Frontal cortex (tissue), 4 donors: ENCODE measurements around the gene ABR. TPM values are rescaled to one million over a fixed set of nuclear protein-coding genes. Genes with fewer than 3 reads are reported as not detected.

Source experiments
- DNase-seq, 2 donors: peaks; one replicate each; pipeline ENCODE4 v3.0.0; 2012; ENCODE audit warnings: low spot score in 2 of 2
- FAIRE-seq: peaks from 2 replicates; lab custom pipeline; 2012; peaks lifted over from hg19 to GRCh38; lab: Jason Lieb, UNC
- total RNA-seq: library from RNA; depleted of rRNA; stranded (reverse); fragments of >200 nt; gene quantifications from one replicate; pipeline ENCODE4 v1.2.3, GENCODE V29; 2014
- donor health status: control.
- donor health status: control.
- donor health status: control.

ABR gene
- 123 TPM for total RNA-seq

DNA sequence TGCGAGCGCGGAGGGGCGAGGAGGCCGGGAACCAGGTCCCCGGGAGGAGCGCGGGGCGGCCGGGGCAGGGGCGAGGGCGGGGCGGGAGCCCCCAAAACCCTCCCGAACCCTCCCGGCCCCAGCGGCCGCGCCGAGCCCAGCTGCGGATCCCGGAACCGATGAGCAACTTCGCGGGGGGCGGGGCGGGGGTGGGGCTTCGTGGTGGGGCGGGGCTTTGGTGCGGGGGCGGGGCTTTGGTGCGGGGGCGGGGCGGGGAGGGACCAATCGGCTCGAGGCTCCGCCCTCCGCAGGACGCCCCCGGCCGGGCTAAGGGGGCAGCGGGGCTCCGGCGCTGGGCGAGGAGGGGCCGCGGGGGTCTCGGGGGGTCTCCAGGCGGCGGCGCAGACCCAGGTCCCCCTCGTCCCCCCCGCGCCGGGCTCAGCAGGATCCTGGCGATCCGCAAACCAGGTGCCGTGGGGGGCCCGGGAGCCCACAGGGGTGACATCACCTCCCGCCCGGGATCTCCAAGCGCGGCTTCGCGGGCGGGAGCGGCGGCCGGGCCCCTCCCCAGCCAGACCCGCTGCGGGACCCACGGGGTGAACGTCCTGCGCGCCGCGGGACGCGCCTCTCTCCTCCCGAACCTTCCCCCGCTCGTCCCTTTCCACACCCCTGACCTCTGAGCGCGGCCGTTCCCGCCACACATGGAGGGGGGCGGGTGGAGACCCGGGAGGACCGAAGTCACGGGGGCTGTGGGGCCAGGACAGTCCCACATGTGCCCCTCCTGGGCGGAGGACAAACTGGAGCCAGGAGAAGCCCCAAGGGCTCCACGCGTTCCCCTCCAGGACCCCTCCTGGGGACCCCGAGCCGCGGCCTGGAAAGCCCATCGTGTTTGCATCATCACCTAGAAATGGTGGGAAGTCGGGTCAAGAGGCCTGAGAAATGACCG lies at the start of gene ABR:
TSS of gene ABR (minus strand) at position 164 of the 925 bp plus-strand sequence. CDS start 254 bp downstream, outside the sequence.
- FAIRE-seq (no peak), DNase-seq (peak; percentile 75 to 84)

DNA sequence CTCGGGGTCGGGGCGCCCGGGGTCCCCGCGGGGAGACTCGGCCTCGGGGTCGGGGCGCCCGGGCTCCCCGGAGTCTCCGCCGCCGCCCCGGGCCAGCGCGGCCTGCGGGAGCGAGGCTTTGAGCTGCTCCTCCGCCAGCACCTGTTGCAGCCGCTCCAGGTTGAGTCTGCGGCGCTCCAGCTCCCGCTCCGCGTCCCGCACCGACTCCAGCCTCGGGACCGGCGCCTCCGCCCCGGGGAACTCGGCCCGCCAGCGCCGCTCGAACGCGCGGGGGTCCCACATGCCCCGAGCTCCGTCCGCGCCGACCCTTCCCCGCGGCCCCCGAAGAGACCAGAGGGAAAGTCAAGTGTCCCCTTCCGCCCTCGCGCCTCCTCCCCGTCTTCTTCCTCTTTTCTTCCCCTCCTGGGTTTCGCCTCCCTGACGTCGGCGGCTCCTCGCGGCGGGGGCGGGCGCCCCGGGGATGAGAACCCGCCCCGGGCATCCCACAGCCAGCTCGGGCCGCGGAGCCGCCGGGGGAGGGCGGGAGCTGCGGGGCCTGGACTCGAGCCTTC lies 49.6 kb upstream of the ABR start:
- DNase-seq (peak; percentile 74 to 84), FAIRE-seq (no peak)

DNA sequence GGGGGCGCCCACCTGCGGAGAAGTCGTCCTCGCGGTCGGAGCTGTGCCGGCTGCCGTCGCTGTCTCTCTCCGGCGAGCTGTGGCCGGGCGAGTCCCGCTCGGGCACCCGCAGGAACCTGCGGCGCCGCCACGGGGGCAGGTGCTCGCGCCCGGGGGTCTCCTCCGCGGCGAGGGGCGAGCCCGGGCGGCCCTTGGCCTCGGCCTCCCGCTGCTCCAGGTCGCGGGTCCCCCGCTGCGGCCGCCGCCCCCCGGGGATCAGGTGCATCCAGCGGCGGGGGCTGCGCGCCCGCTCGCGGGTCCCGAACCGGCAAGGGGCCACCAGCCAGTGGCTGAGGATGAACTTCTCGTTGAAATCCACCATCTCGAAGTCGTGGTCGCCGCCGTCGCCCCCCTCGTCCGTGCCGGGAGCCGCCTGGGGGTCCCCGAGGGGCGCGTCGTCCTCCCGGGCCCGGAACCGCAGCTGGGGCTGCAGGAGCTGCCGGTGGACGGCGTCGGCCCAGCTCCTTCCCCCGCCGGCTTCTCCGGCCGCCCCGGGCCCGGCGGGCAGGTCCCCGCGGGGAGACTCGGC lies 49.1 kb upstream of the ABR start:
- DNase-seq (no peak), FAIRE-seq (no peak)

DNA sequence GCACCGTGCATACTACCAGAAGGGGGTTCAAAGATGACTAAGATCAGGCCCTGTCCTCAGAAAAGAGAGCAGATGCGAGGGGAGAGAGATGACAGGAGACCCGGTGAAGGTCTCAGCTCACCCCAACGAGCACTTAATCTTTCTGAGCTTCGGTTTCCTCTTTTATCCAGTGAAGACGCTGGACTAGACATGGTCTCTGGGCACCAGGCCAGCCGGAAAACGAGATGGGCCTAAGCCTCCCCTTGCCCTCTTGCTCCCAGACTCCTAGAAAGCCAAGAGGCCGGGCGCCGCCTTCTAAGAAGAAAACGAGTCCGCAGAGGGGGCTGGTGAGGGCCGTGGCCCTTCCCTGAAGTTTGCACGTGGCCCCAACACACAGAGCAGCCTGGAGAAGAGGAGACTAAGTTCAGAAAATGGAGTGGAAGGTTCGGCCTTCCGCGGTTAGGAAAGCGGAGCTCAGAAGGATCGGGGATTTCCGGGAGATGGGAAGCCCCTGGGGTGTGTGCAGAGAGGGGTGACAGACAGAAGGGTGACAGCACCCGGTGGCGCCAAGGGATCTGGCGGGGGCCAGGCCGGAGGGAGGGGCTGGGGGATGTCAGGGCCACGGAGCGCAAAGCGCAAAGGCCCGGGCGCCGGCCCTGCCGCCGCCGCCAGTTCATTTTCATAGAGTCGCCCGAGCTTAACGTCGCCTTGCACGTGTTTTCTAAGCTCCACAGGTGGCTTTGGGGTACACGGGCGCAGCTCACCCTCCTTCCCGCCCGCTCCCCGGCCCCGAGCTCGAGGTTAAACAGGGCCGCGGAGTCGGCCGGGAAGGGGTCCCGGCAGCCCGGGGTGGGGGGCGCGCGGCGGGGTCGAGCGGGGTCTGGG lies 48.4 kb upstream of the ABR start:
- FAIRE-seq (no peak), DNase-seq (no peak)

DNA sequence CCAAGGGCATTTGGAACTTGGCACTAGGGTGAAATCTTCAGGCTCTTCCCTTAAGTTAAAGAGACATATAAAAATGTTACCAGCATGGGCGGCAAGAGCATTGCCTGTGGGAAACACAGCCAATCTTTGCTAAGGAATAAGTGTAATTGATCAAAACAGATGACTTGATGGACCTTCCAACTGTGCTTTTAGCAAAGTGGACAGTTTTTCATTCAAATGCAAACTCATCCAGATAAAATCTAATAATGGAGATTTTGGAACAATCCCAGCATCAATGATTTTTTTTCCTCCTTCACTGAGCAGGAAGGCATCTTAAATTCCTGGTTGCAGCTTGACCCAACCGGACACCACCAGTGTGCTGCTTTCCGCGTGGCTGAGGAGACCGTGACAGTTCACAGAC lies 47.6 kb upstream of the ABR start:
- no peak for DNase-seq
- no peak for FAIRE-seq

DNA sequence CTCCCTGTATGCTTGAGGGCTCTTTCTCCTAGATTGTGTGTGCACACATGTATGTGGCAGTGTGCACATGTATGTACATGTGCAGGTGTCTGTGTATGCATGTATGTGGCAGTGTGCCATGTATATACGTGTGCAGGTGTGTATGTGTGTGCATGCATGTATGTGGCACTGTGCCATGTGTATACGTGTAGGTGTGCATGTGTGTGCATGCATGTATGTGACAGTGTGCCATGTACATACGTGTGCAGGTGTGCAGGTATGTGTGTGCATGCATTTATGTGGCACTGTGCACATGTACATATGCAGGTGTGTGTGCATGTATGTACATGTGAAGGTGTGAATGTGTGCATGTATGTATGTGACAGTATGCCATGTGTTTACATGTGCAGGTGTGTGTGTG lies 46.5 kb upstream of the ABR start:
- FAIRE-seq (no peak), DNase-seq (no peak)

DNA sequence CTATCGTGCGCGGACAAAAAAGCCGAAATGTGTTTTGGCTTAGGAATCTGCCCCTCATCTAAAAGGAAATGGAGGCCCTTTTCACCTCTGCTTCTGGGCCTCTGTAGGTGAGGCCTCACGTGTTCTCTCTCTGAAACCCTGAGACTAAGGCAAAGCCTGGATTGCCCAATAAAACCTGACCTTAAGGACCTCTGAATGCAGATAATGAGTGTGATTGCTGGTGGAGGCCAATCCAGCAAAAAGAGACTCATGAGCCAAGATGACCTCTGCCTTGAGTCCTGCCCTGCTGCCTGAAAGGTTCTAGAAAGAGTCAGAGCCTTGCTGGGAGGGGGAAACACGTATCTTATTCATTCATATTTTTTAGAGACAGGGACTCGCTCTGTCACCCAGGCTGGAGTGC lies 44.5 kb upstream of the ABR start:
- FAIRE-seq, result no peak
- DNase-seq, result no peak

DNA sequence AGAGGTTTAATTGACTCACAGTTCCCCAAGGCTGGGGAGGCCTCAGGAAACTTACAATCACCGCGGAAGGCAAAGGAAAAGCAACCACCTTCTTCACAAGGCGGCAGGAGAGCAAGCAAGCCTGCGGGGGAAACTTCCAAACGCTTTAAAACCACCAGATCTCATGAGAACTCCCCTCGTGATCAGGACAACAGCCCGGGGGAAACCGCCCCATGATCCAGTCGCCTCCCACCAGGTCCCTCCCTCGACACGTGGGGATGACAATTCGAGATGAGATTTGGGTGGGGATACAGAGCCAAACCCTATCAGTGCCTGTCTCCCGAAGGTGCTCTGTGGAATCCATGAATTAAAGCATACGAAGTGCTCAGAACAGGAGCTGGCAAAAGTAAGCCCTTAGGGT lies 43.9 kb upstream of the ABR start:
- FAIRE-seq (no peak), DNase-seq (no peak)

DNA sequence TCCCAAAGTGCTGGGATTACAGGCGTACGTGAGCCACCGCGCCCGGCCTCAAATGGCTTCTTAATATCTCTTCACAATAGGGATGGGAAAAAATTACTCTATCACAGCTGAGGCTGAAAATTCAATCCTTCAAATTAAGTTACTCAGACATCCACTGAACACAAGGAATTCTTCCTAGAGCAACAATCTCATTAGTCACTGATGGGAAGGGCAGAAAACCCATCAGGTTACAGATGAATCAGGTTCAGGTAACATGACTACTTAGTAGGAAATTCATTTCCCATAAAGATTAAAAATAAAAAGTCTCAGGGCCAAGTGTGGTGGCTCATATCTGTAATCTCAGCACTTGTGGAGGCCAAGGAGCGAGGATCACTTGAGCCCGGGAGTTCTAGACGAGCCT lies 42.5 kb upstream of the ABR start:
- FAIRE-seq, result no peak
- no peak for DNase-seq

DNA sequence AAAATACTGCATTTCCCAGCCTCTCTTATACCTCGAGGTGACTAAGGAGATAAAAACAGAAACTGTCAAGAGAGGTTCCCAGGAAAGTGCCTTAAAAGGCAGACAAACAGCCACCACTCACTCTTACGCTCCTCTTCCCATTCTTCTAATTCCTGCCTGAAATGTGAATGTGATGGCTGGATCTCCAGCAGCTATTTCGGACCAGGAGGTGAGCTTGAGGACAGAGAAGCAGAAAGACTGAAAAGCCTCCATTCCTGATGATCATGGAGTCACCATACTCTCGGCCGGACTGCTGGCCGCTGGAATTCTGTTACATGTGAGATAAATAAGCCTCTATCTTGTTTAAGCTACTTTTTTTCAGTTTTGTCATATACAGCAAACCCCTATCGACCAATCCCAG lies 41.4 kb upstream of the ABR start:
- no peak for FAIRE-seq

DNA sequence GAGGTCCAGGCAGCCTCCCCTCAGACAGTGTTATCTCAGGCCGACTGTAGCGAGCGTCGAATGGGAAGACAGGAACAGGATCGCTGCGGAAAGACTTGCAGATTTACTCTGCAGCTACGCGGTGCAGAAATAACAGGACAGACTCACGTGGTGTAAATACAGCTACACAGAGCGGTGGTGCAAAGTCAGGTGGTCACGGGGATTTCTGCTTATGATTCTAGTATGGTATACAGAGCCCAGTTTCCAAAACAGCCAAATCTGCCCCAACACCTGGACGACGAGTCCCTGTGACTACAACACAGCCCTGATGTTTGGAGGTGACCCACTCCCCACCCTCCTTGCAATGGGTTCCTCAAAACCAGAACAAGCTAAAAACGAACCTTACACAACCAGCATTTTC lies 40.6 kb upstream of the ABR start:
- DNase-seq (no peak), FAIRE-seq (no peak)

More for the DNA sequence above, 41.4 kb upstream of the ABR start:
- no peak for DNase-seq

DNA sequence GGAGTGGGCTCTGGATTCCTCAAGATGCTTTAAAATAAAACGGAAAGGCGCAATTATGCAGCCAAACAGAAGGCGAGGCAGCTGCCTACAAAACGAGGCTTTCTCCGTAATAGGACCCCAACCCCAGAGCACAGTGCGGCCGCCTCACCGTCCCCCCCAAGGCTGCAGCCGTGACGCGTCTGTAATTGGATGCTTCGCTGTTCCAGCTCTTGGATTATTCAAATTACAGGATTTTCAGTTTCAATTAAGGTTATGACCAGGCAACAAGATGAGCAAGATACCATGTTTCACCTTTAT lies 37.3 kb upstream of the ABR start:
- FAIRE-seq (no peak), DNase-seq (no peak)

DNA sequence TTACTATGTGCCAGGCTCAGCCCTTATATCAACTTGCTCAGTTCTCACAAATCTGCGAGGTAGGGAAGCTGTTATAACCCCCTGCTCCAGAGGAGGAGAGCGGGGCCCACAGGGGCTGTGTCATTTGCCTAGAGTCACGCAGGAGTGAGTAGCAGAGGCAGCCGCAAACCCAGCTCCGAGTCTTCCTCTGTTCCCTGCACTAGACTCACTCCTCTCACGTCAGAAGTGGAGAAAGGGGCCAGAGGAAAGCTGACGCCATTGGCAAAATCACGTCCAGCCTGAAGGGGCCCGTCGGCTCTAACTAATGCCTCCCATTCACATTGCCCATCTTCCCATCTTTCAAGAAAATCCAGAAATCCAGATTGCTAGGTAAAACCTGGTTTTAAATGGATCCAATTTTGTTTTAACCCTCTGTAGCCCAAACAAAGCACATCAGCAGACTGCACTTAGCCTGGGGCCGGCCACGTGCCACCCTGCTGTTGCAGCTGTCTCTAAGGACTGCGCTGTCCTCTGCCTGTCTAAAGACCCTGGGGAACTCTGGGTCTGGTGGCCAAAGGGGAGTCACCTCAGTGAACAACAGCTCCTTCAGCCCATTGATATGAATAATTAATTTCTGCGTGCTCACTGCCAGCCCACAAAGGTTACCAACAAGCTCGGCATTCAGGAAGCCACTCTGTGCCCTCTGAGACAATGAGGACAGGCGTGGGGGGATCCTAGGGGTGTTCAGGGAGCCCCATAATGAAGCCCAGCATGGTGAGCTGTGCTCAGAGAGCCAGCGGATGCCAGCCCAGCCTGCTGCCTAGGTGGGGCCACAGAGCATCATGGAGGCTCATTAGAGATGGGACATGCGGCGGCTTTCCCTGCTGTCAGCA lies 36.7 kb upstream of the ABR start:
- FAIRE-seq (no peak), DNase-seq (no peak)

DNA sequence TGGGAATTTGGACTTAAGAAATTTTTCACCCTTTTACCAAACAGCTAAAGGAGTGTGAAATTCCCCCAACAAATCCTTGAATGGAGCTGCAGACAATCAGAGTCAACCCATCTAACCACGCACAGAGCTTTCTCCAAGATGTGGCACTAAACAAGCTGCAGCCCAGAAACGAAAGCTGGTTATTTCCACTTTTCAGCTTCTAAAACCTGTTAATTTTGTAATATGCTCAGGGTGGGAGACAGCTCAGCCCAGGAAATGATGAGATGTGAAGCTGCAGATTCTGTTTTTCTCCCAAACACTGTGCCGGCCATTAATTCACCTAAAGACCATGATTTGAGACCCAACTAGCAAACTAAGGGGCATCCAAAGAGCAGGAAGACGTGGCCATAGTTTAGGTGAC lies 33.2 kb upstream of the ABR start:
- DNase-seq (no peak), FAIRE-seq (no peak)

DNA sequence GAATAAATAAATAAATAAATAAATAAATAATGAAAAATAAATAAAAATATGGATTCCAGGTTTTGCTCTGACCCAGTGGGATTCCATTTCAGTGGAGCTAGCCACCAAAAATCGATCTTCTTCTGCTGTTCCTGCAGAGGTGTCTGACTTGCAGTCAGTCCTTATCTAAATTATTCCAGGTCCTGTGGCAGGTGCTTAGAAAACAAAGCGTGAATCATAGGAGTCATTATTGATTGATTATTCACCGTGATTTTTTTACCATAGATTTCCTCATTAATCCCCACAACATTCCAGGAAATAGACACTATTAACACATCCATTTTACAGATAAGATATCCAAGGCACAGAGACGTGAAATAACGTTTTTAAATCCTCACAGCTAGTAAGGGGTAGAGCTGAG lies 31.5 kb upstream of the ABR start:
- DNase-seq, result no peak
- FAIRE-seq, result no peak

DNA sequence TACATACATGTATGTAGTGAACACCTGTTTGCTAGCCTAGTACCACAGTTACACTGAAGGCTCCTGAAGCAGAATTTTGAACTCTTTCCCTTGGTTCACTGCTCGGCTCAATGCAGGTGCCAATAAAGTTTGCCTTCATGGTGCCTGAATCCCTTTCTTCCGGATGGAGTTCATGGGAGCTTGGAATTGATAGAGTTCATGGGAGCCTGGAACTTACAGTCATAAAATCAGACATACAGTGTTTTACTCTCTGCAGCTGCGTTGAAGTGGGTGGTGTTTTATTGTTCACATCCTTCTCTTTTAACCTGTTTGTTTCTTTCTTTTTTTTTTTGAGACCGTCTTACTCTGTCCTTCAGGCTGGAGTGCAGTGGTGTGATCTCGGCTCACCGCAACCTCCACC lies 29.2 kb upstream of the ABR start:
- no peak for DNase-seq
- FAIRE-seq, result no peak

DNA sequence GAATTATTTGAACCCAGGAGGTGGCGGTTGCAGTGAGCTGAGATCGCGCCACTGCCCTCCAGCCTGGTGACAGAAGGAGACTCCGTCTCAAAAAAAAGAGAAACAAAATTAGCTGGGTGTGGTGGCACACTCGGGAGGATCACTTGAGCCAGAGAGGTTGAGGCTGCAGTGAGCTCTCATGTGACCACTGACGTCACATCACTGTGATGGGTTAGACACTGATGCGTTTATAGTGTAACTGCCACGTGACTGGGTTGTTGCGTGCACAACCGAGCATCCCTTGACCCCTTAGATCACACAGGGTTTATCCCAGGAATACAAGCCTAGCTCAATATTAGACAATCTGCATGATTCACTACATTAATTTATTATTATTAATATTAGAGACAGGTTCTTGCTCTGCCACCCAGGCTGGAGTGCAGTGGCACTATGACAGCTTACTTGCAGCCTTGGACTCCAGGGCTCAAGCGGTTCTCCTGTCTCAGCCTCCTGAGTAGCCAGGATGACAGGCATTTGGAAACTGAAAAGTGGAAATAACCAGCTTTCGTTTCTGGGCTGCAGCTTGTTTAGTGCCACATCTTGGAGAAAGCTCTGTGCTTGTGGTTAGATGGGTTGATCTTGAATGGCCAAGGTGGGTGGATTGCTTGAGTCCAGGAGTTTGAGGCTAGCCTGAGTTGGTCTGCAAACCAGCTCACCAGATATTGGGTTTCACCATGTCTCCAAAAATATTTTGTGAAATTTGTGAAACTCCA lies 26.4 kb upstream of the ABR start:
- DNase-seq (no peak), FAIRE-seq (no peak)

DNA sequence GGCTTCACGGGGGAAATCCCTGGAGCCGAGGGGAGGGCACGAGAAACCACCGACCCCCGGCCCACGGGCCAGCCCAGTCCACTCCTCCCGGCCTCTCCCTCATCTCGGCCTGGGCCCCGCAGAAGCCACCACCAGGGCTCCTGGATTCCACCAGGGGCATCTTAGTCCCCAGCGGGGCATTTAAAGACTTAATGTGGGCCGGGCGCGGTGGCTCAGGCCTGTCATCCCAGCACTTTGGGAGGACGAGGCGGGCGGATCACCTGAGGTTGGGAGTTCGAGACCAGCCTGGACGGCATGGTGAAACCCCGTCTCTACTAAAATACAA lies 24.1 kb upstream of the ABR start:
- DNase-seq, result no peak
- no peak for FAIRE-seq
